GM12878 (cell line): ENCODE data around the gene ZNF333. TPM values are rescaled to one million over a fixed set of nuclear protein-coding genes. Genes with fewer than 3 reads are reported as not detected.

Experiments used
- ATAC-seq: fragments of 200-7000 bp; cut with Tn5 transposase; 3 replicates; pipeline ENCODE4 v1.9.1; 2020; ENCODE audit warnings: mild to moderate bottlenecking, moderate library complexity
- BruUV-seq: library from RNA; stranded (reverse); fragments of 400-500 nt; replicated peaks from 2 replicates; lab custom pipeline; 2021; lab: Mats Ljungman, UMichigan
- CTCF ChIA-PET: fragments of 300-600 bp; sonication (Branson Sonifier 250); formaldehyde crosslinking; extraction: SDS; loops from one replicate; lab custom pipeline; 2021; ENCODE audit warnings: inconsistent platforms; lab: Yijun Ruan, JAX
- POLR2A ChIA-PET: fragments of 350-600 bp; formaldehyde crosslinking; extraction: SDS; loops from one replicate; lab custom pipeline; 2021; ENCODE audit warnings: inconsistent platforms; lab: Charles Lee
- RAD21 ChIA-PET: fragments of 300-600 bp; sonication (Branson Sonifier 250); formaldehyde crosslinking; loops from one replicate; lab custom pipeline; 2023; ENCODE audit warnings: antibody characterized with exemption; ENCODE audit not compliant: unreplicated experiment; lab: Charles Lee
- SMC1A ChIA-PET: fragments of 300-600 bp; sonication (Branson Sonifier 250); formaldehyde crosslinking; loops from one replicate; lab custom pipeline; 2023; ENCODE audit not compliant: unreplicated experiment, uncharacterized antibody; lab: Charles Lee
- DNase-seq: peaks from one replicate; pipeline ENCODE4 v3.0.0-alpha.2; 2011; ENCODE audit warnings: low read depth, low spot score
- FAIRE-seq: peaks from 3 replicates; lab custom pipeline; 2011; peaks lifted over from hg19 to GRCh38; lab: Jason Lieb, UNC
- H2AFZ ChIP-seq: 2 replicates; pipeline ENCODE4 v1.6.0; 2011; ENCODE audit warnings: low read depth, low read length, control low read depth; ENCODE audit not compliant: control insufficient read depth
- H3K27ac ChIP-seq: 2 replicates; pipeline ENCODE4 v1.5.1; 2011; ENCODE audit warnings: control low read depth; ENCODE audit not compliant: control insufficient read depth, insufficient read depth
- H3K27me3 ChIP-seq, 2 experiments: replicated peaks in 1 of 2; 2 replicates each; pipeline versions ENCODE4 v1.6.0 to v1.6.1; 2011; ENCODE audit warnings: low read length in 1 of 2; ENCODE audit not compliant: control insufficient read depth in 2 of 2, insufficient read depth in 2 of 2
- H3K36me3 ChIP-seq, 2 experiments: 2 replicates each; pipeline ENCODE4 v1.5.1; 2011; ENCODE audit warnings: low read length in 1 of 2; ENCODE audit not compliant: control insufficient read depth in 2 of 2, insufficient read depth in 2 of 2
- H3K4me1 ChIP-seq: 2 replicates; pipeline ENCODE4 v1.6.1; 2011; ENCODE audit warnings: mild to moderate bottlenecking, low read length, moderate library complexity, mixed read lengths; ENCODE audit not compliant: control insufficient read depth, insufficient read depth
- H3K4me2 ChIP-seq: 2 replicates; pipeline ENCODE4 v1.6.0; 2011; ENCODE audit warnings: control low read depth; ENCODE audit not compliant: control insufficient read depth, insufficient read depth
- H3K4me3 ChIP-seq: fragments of 200-600 bp; sonication (generic); 2 replicates; pipeline ENCODE4 v1.5.1; 2016
- H3K79me2 ChIP-seq: 2 replicates; pipeline ENCODE4 v1.6.0; 2011; ENCODE audit warnings: low read length; ENCODE audit not compliant: control insufficient read depth, insufficient read depth
- H3K9ac ChIP-seq: 2 replicates; pipeline ENCODE4 v1.8.0; 2011; ENCODE audit warnings: low read length, control low read depth, mixed read lengths; ENCODE audit not compliant: control insufficient read depth, insufficient read depth
- H3K9me3 ChIP-seq: replicated peaks from 3 replicates; pipeline ENCODE4 v1.5.1; 2011; ENCODE audit warnings: mild to moderate bottlenecking, low read length; ENCODE audit not compliant: control insufficient read depth, insufficient read depth
- H4K20me1 ChIP-seq: 2 replicates; pipeline ENCODE4 v1.6.0; 2011; ENCODE audit not compliant: control insufficient read depth, insufficient read depth
- CBFB ChIP-seq: IDR thresholded peaks from 2 replicates; pipeline ENCODE4 v1.6.1; 2016; ENCODE audit warnings: antibody characterized with exemption, low read depth
- CUX1 ChIP-seq: IDR thresholded peaks from 2 replicates; pipeline ENCODE4 v1.6.1; 2012; ENCODE audit warnings: improper control_type of control experiment, low read depth, low read length; ENCODE audit not compliant: insufficient replicate concordance
- ELK1 ChIP-seq: IDR thresholded peaks from 2 replicates; pipeline ENCODE4 v1.6.1; 2012; ENCODE audit warnings: low read depth, low read length, improper control_type of control experiment
- NFYB ChIP-seq: IDR thresholded peaks from 2 replicates; pipeline ENCODE4 v1.6.1; 2011; ENCODE audit warnings: low read depth, mild to moderate bottlenecking, low read length, improper control_type of control experiment, moderate library complexity; ENCODE audit not compliant: insufficient read depth
- NKRF ChIP-seq: fragments of 450-650 bp; conservative IDR thresholded peaks from 2 replicates; pipeline ENCODE4 v1.6.1; 2017; ENCODE audit warnings: mild to moderate bottlenecking, moderate library complexity
- SKIL ChIP-seq: fragments of 450-650 bp; IDR thresholded peaks from 2 replicates; pipeline ENCODE4 v1.6.1; 2017; ENCODE audit warnings: mild to moderate bottlenecking, low read depth, inconsistent platforms; ENCODE audit not compliant: poor library complexity, severe bottlenecking
- TARDBP ChIP-seq: IDR thresholded peaks from 2 replicates; pipeline ENCODE4 v1.6.1; 2016; ENCODE audit warnings: borderline replicate concordance
- YBX1 ChIP-seq: fragments of 450-650 bp; IDR thresholded peaks from 2 replicates; pipeline ENCODE4 v1.6.1; 2016; ENCODE audit warnings: antibody characterized with exemption
- ZNF207 ChIP-seq: fragments of 450-650 bp; IDR thresholded peaks from 2 replicates; pipeline ENCODE4 v1.6.1; 2014; ENCODE audit warnings: antibody characterized with exemption, mild to moderate bottlenecking, borderline replicate concordance
- ZNF274 ChIP-seq: IDR thresholded peaks from one replicate; pipeline ENCODE4 v1.8.0; 2011; ENCODE audit not compliant: insufficient read length, insufficient read depth
- WGBS: methylation state at CpG from one replicate; pipeline ENCODE4 v1.1.6; 2016; ENCODE audit warnings: low lambda C conversion rate; ENCODE audit not compliant: insufficient replicate concordance, insufficient coverage; ENCODE audit errors: missing lambda C conversion rate; 5-methylcytosine and 5-hydroxymethylcytosine counted together
- in situ Hi-C: fragments of 300-500 bp; cut with MboI; formaldehyde crosslinking; loops from 9 replicates; pipeline ENCODE4 v1.14.3; 2018; ENCODE audit warnings: mixed read lengths
- intact Hi-C: fragments of 100-400 bp; cut with micrococcal nuclease; formaldehyde crosslinking; loops from one replicate; pipeline ENCODE4 v1.14.2; 2022; ENCODE audit not compliant: unreplicated experiment
- polyA plus RNA-seq, 11 experiments: library from polyadenylated mRNA; depleted of rRNA in 4 of 11; unstranded in 6 of 11; stranded (reverse) in 5 of 11; fragments of >200 nt; fragmentation: Nextera tagmentation in 4 of 11; fragmentation: Illumina TruSeq in 1 of 11; extraction: Ambion mirVana in 4 of 11; extraction: Trizol in 1 of 11; gene quantifications; 1 replicate in 1 of 11; 2 replicates in 10 of 11; pipeline versions ENCODE4 v1.2.1 to v1.2.3, GENCODE V29; 2011 to 2016; ENCODE audit warnings: inconsistent platforms in 2 of 11, missing spikeins in 2 of 11, low read depth in 1 of 11
- total RNA-seq, 4 experiments: library from RNA; depleted of rRNA in 3 of 4; stranded (reverse); fragments of >200 nt in 3 of 4; fragmentation: Illumina TruSeq in 1 of 4; extraction: Trizol in 1 of 4; gene quantifications; 2 replicates each; pipeline versions ENCODE4 v1.2.1 to v1.2.3, GENCODE V29; 2013 to 2021

ZNF333 gene
- total and polyA plus RNA-seq, 10 of the 15 experiments (the other 5 are each of a cell fraction or from before 2014, with no cell fraction given), result 2.3 to 14.1 (median 5.7) TPM

GRCh38 chr19:14673088-14673487 is 16.8 kb upstream of the ZNF333 start:
- no peak overlapping the region for H2AFZ ChIP-seq
- RAD21 ChIA-PET, result interaction anchor here (1.0 to 9.3 kb wide), 5 partner anchors 9 to 99 kb away, joined by 3 to 70 read pairs (median 5); no protein-coding TSS in a partner anchor
- TF ChIP-seq TARDBP (no peak), CUX1 (no peak), YBX1 (no peak), SKIL (no peak), ZNF274 (no peak), NFYB (no peak), ZNF207 (no peak), CBFB (no peak), ELK1 (no peak), NKRF (no peak)

More at GRCh38 chr19:14673088-14673487, 16.8 kb upstream of the ZNF333 start:
- in situ Hi-C loops, result no loop called here
- H3K79me2 ChIP-seq, result no peaks in the 10 kb centered on the region
- H3K4me2 ChIP-seq, result no peak overlapping the region
- DNase-seq (no peak), FAIRE-seq (no peak), ATAC-seq (no peak)
- H4K20me1 ChIP-seq, result no peaks in the 10 kb centered on the region
- 27% methylated on average over 1 of the region's 1 CpG for WGBS
- no peaks in the 10 kb centered on the region for H3K36me3 ChIP-seq
- no peaks in the 10 kb centered on the region for H3K27me3 ChIP-seq
- no peak overlapping the region for H3K27ac ChIP-seq
- H3K9me3 ChIP-seq, result peaks cover 14% of the 10 kb centered on the region
- intact Hi-C loops, result no loop called here
- no peak overlapping the region for H3K4me3 ChIP-seq
- H3K9ac ChIP-seq, result no peak overlapping the region
- peaks cover 4% of the 10 kb centered on the region for H3K4me1 ChIP-seq
- SMC1A ChIA-PET, result interaction anchor here (0.9 to 10.3 kb wide), 4 partner anchors 13 to 99 kb away, joined by 3 to 144 read pairs (median 8); partner anchors contain the start of gene ZNF333
- POLR2A ChIA-PET, result interaction anchor here (0.6 to 0.9 kb wide), 2 partner anchors 10 to 62 kb away, joined by 4 to 5 read pairs; no protein-coding TSS in a partner anchor
- CTCF ChIA-PET, result interaction anchor here (1.2 to 9.8 kb wide), 4 partner anchors 12 to 99 kb away, joined by 3 to 104 read pairs (median 15); no protein-coding TSS in a partner anchor
- BruUV-seq, result no TSS peak
